Bronchial epithelial cell (primary cell): ENCODE data around the gene EMC9. TPM values are rescaled to one million over a fixed set of nuclear protein-coding genes. Genes with fewer than 3 reads are reported as not detected.

Experiments used
- DNase-seq: peaks from one replicate; pipeline ENCODE4 v3.0.0-alpha.2; 2010; ENCODE audit warnings: low read depth
- FAIRE-seq: peaks from 2 replicates; lab custom pipeline; 2011; peaks lifted over from hg19 to GRCh38; lab: Jason Lieb, UNC
- H3K27me3 ChIP-seq: 2 replicates; pipeline ENCODE4 v1.5.1; 2011; ENCODE audit warnings: low read length; ENCODE audit not compliant: control insufficient read depth, insufficient read depth
- H3K36me3 ChIP-seq: 2 replicates; pipeline ENCODE4 v1.5.1; 2011; ENCODE audit warnings: low read length; ENCODE audit not compliant: control insufficient read depth, insufficient read depth
- H3K4me3 ChIP-seq: 2 replicates; pipeline ENCODE4 v1.5.1; 2011; ENCODE audit warnings: mild to moderate bottlenecking, low read depth, low read length, control low read depth
- total RNA-seq: library from RNA; depleted of rRNA; stranded (reverse); fragments of >200 nt; gene quantifications from 2 replicates; pipeline ENCODE4 v1.2.1, GENCODE V29; 2014
- TF ChIP-seq, protein P1 (sequence below): IDR thresholded peaks from 2 replicates; pipeline ENCODE4 v1.5.1; 2011; ENCODE audit warnings: mild to moderate bottlenecking, moderate library complexity, low read length, control low read depth, inconsistent platforms; ENCODE audit not compliant: insufficient read depth, severe bottlenecking

EMC9 gene
- total RNA-seq, 1 donor from 2014 or later: 12.6 TPM

DNA sequence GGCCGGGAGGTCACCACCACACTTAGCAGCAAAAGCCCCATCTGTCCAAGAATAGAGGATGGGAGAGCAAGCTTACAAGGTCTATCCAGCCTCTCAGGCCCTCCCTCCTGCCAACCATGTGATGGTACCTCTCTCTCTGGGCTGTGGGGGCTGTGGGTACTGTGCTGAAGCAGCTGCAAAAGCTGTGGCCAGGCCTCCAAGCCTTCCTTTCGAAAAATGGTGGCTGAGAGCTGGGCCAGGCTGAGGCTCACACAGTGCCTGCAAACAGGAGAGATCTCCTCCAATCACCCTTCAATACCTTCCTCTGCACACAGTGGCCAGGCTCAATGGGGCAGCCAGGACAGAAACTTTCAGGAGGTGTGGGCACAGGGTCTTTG, 46.1 kb upstream of the EMC9 start:
- FAIRE-seq (no peak), DNase-seq (no peak)
- Histone ChIP-seq H3K27me3 (no peaks in the 10 kb centered on the region), H3K4me3 (no peak overlapping the region), H3K36me3 (peaks cover 33% of the 10 kb centered on the region)
- TF ChIP-seq, protein P1, sequence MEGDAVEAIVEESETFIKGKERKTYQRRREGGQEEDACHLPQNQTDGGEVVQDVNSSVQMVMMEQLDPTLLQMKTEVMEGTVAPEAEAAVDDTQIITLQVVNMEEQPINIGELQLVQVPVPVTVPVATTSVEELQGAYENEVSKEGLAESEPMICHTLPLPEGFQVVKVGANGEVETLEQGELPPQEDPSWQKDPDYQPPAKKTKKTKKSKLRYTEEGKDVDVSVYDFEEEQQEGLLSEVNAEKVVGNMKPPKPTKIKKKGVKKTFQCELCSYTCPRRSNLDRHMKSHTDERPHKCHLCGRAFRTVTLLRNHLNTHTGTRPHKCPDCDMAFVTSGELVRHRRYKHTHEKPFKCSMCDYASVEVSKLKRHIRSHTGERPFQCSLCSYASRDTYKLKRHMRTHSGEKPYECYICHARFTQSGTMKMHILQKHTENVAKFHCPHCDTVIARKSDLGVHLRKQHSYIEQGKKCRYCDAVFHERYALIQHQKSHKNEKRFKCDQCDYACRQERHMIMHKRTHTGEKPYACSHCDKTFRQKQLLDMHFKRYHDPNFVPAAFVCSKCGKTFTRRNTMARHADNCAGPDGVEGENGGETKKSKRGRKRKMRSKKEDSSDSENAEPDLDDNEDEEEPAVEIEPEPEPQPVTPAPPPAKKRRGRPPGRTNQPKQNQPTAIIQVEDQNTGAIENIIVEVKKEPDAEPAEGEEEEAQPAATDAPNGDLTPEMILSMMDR: no peak

DNA sequence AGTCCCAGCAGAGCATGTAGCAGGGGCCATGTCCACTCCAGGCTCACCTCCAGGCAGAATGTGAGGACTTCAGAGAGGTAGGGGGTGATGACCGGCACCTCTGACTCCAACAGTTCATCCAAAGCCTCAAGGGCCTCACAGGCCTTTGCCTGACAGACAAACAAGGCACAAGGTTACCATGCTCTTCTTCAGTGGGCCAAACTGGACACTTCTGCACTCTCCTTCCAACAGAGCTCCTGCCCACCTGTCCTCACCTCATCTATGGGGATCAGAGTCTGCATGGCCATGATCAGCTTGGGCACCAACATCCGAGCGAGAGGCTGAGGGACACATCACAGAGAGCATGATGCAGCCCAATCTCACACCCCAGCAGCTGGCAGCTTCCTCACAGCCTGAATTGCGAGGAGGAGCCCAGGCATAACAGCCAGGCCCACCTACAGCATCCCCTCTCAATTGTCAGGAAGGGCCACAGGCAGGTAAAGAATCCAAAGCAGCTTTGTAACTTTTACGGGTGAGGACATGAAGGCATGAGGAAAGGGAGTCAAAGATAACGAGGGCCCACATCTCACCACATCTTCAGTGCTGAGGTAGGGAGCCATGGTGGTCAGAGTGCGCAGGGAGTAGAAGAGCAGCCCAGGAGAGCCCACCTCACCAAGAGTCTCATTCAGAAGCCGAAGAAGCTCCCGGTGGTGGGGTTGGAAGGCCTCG, 45.6 kb upstream of the EMC9 start:
- FAIRE-seq (no peak), DNase-seq (no peak)
- H3K36me3 ChIP-seq: peaks cover 32% of the 10 kb centered on the region
- no peaks in the 10 kb centered on the region for H3K27me3 ChIP-seq
- no peak overlapping the region for H3K4me3 ChIP-seq
- TF ChIP-seq, protein P1: no peak

DNA sequence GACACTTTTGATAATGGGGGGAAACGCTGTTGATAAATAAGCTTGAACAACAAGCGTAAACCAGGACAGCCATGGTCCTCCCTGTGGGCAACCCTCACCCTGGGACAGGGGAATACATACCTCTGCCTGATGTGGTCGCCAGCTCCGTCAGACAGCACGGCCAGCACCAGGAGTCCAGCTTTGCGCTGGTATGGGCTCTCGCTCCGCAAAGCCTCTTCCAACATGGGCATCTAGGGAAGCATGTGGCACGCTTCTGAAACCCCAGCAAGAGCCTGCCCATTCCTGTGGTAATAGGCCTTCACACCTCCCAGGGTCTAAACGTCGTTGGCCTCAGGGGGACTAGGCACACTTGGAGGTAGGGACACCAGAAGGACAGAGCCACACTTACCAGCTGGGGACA, 44.4 kb upstream of the EMC9 start:
- FAIRE-seq (no peak), DNase-seq (no peak)
- Histone ChIP-seq H3K27me3 (no peaks in the 10 kb centered on the region), H3K4me3 (no peak overlapping the region), H3K36me3 (peaks cover 32% of the 10 kb centered on the region)
- TF ChIP-seq, protein P1: no peak

DNA sequence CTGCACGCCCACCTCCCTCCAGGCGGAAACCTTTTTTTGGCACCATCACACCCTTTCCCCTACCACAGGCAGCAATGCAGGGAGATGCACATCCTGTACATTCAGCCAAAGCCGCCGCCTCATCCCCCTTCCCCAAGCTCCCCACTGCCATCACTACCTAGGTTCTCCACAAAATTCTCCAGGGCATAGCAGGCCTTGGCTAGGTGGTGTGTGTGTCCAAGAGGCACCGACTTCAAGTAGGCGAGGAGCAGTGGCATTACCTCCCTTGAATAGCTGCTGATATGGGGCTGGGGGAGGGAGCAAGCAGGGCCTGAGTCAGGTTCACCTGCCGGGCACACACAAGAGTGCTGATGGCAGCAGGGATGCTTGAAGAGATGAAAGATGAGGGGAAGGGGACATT, 43.6 kb upstream of the EMC9 start:
- no peak for FAIRE-seq
- Histone ChIP-seq H3K36me3 (peaks cover 33% of the 10 kb centered on the region), H3K27me3 (no peaks in the 10 kb centered on the region), H3K4me3 (no peak overlapping the region)
- TF ChIP-seq, protein P1: no peak
- DNase-seq: no peak

DNA sequence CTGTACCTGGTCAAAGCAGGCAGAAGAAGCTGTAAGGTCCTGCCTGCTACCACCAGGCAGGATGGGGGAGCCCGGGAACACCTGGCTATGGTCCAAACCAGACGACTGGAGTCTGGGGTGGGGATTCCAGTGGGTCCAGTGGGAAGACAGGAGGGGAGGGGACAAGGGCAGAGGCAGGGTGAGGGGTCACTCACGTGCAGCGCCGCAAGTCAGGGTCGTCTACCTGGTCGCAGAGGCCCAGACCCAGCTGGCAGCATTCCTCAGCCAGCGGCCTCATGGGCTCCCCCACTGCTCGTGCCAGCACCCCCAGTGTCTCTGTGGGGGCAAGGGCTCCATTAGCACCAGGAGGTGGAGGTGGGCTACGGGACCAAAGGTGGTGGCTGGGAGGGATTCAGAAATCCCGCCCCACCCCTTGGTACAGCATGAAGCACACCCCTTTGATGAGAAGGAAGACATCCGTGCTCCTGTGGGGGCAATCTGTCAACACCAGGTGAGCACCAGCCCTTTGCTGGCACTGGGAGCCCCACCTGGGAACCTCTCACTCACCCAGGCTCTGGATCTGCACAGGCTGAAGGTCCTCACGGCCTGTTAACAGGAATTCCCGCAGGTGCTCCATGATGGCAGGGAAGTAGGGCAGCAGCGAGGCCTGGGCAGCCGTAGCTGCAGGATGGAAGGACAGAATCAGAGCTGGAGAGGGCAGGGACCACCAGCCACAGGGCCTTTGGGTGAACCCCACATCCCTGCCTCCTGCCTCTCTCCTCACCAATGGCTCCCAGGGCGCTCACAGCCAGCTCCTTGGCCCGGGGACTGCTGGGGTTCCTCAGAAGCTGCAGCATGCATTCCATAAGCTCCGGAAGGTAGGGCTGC, 42.9 kb upstream of the EMC9 start:
- TF ChIP-seq, protein P1: no peak
- no peak overlapping the region for H3K4me3 ChIP-seq
- no peak for DNase-seq
- H3K27me3 ChIP-seq: no peaks in the 10 kb centered on the region
- FAIRE-seq: no peak
- peaks cover 33% of the 10 kb centered on the region for H3K36me3 ChIP-seq
